Activated CD4-positive, alpha-beta T cell treated with anti-CD3 and anti-CD28 coated beads, Interleukin-2, amount 50 U/mL, for 24 hours (primary cell): ENCODE data around the gene ERV3-1.
"Not testable (repeated sequence)": the region's sequence is repeated elsewhere in the genome, so short reads cannot be mapped to it uniquely, and the experiment has no call there.

Source experiments
- DNase-seq, 2 donors: peaks; one replicate each; pipeline ENCODE4 v3.0.0-alpha.2; 2020; ENCODE audit warnings: low read depth in 1 of 2, low spot score in 1 of 2

ERV3-1 gene

DNA sequence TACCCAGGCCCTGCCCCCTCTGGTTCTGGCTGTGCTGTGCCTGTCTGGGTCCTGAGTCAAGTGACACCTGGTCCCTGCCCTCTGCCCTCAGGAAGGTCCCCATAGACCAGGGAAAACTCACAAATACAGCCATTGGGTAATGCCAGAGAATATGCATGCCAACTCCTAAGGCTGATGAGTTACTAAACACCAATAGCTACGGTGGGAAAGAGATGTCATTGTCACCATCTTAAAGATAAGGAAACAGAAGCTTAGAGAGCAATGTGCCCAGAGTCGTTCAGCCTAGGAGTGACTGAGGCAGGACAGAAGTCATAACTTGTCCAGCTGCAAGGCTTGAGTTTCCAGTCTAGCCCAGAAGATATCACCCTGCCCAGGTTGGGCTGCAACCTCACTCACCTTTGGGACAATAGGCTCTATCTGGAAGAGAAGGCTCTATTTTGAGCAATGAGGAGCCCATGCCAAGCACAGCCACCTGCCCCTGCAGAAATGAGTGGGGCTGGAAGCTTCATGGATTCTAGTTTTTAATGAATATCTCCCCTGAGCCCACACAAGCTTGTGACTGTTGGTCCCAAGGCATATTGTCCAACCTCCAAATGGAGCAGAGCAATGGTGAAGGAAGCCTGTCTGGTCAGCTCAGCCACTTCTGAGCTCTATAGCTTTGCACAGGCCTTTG is 60.8 kb downstream of the ERV3-1 start:
- no peak for DNase-seq

DNA sequence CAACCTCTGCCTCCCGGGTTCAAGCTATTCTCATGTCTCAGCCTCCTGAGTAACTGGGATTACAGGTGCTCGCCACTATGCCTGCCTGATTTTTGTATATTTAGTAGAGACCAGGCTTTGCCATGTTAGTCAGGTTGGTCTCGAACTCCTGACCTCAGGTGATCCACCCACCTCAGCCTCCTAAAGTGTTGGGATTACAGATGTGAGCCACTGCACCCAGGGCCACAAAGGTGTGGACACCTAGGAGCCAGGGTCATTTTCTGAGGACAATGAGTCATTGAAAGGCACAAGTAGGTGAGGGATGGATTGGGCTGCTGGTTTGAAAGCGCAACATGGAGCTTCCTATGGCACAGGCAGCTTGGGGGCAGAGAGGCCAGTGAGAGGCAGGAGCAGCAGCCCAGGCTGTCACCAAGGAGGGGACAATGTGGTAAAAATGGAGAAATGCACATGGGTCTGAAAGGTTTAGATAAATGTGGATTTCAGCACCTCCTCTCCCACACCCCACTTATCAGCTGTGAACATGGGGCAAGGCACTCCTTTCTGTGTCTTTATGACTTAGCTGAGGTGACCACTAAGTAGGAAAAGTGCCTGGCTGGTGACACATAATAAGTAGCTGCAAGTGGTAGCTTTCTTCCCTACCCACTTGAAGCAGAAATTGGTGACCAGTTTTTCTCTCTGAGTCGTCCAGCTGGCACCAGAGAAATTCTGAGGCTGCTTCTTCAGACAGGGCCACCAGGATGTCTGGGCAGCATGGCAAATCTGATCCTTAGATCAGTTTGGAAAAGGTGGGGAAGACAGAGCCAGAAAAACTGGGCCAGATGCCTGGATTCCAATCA is 61.6 kb downstream of the ERV3-1 start:
- not testable (repeated sequence) for DNase-seq
